GM12875 (cell line): Measurements from ENCODE around the gene SLC25A33.

Experiments used
- H3K4me3 ChIP-seq: one replicate; pipeline ENCODE4 v1.5.1; 2011; ENCODE audit warnings: low read depth, low read length, control low read depth
- CTCF ChIP-seq: IDR thresholded peaks from 2 replicates; pipeline ENCODE4 v1.5.1; 2011; ENCODE audit warnings: low read depth, mild to moderate bottlenecking, control low read depth, inconsistent platforms, low read length, moderate library complexity, borderline replicate concordance; ENCODE audit not compliant: insufficient read depth

Gene SLC25A33

DNA sequence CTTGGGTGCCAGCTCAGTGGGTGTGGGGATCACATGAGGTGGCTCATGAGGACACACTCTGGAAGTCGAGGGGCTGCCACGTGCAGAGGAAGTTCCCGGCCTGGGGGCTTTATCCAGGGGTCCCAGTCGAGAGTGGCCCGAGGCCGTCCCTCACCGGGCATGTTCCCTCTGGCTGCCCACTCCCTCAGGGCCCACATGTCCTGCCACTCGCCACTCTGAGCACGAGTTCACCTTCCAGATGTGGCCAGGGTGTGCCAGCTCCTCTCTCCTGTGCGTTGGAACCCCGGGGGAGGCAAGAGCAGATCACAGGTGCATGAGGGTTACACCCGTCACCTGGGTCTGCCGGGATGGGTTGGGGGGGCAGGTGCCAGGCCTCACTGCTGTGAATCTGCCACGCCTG lies 64.0 kb downstream of the SLC25A33 start:
- no peak overlapping the region for H3K4me3 ChIP-seq

DNA sequence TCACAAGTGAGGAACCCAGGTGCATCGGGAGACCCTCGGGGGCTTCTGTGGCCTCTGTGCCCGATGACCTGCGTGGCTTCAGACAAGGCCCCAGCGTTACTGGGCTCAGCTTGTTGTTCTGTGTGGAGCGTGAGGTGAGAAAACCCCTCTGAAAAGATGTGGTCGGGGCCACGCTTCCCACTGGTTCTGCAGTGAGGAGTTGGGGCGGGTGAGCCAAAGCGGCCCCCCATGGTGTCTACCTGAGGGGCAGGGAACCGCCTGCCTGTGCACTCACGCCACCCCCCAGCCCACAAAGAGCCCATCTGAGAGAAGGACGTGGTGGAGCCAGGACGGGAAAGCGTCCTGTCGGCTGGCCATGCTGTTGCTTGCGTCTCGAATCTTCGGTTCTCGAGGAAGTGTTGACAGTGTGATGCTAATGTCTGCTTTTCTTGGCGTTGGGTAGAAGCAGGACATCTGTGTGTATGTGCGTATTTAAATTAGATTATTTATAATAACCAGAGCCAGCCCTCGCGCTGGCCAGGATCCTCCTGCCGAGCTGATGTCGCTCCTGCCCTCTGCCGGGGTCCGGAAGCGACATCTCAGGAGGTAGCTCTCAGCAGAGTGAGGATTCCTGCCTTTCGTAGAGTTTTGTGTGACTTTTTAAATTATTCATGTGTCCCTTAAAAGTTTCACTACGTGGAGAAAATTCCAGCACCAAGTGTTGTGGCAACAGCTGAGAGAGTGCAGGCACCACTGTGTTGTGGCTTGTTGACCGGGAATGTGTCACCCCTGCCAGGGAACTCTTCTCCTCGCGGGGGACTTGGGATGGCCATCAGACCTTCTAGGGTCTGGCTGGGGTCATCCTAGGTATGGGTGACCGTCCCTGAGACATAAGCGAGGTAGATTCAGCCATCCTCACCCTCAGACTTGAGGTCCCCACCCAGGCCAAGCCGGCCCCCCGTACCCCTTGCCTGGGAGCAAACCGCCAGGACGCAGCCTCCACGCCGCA lies 64.8 kb downstream of the SLC25A33 start:
- H3K4me3 ChIP-seq, result no peak overlapping the region
- TF ChIP-seq CTCF, result no peak

More for the DNA sequence above, 64.0 kb downstream of the SLC25A33 start:
- no peak for TF ChIP-seq CTCF

DNA sequence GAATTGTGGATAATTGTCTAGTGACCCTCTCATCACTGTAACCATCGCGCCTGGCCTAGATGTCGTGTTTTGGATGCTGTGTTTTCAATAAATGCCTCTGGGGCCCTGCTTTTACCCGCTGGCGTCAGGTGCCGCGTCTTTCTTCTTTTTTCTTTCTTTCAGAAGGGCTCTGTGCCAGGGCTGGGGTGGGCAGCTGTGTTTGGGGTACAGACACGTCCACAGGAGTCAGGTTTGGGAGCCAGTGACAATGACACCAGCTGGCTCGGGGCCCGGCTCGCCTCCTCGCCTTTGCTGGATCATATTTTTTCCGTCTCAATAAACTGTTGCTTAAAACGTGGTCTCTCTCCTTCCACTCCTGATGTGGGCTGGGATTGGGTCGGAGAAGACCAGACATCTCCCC lies 65.6 kb downstream of the SLC25A33 start:
- no peak for TF ChIP-seq CTCF
- no peak overlapping the region for H3K4me3 ChIP-seq

DNA sequence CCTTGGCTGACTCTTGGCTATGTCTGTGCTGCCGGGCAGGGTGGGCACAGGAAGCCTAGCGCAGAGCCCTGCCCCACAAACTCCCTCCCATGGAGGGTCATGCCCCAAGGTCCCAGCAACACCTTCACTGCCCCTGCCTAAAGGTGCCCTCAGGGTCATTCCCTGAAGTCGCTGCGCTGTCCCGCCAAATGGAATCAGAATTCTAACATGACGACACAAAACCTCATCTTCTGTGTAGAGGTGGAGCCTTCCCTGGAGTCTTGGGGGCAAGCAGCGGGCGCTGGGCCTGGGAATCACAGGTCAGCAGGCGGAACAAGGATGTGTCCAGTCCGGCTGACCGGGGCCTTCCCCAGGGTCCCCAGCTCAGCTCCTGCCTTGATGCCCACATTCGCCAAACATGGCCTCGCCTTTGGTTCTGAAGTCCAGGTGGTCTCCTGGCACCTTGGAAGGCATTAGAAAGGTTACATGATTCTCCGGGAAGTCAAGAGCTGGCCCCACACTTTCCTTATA lies 66.7 kb downstream of the SLC25A33 start:
- no peak overlapping the region for H3K4me3 ChIP-seq
- no peak for TF ChIP-seq CTCF

DNA sequence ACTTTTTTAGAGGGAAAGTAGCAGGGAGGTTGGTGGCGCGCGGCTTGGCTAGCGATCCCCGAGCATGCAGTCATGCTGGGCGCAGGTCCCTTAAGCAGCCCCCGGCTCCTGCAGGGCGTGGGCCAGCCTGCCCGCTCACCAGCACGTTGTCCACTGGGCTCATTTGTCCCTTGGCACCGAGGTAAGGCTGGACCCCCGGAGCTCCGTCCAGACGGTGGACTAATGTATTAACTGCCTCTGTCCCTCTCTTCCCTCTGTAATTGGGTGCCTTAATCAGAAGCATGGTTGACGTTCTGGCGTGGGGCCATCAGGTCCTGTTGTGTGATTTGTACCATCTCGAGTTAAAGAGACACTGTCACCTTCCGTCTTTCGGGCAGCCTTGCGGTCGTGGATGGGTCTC lies 67.2 kb downstream of the SLC25A33 start:
- no peak for TF ChIP-seq CTCF
- no peak overlapping the region for H3K4me3 ChIP-seq

- no peak for TF ChIP-seq CTCF
These were observed 67.7 kb downstream of the SLC25A33 start for GRCh38 chr1:9606948-9607347.

DNA sequence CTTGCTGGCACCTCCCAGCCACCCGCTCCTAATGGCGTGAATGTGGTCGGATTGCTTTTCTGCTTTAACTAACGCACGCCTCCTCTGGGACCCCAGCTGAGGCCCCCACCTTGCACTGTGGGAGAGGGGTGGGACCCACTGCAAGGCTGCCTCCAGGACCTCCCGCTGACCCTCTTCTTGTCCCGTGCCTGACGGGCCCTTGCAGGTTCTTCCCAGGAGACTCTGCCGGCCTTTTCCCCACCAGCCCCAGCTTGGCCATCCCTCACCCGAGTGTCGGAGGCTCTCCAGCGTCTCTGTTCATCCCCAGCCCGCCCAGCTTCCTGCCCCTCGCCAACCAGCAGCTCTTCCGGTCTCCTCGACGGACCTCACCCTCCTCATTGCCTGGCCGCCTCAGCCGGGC lies 68.1 kb downstream of the SLC25A33 start:
- no peak for TF ChIP-seq CTCF
- H3K4me3 ChIP-seq, result no peak overlapping the region

More at GRCh38 chr1:9606948-9607347, 67.7 kb downstream of the SLC25A33 start:
- no peak overlapping the region for H3K4me3 ChIP-seq
